ENCODE data around the gene DCAF8.

- no peak for TF ChIP-seq POLR2A (IDR thresholded peaks at IDR 0.05)
- TF ChIP-seq, protein P1, sequence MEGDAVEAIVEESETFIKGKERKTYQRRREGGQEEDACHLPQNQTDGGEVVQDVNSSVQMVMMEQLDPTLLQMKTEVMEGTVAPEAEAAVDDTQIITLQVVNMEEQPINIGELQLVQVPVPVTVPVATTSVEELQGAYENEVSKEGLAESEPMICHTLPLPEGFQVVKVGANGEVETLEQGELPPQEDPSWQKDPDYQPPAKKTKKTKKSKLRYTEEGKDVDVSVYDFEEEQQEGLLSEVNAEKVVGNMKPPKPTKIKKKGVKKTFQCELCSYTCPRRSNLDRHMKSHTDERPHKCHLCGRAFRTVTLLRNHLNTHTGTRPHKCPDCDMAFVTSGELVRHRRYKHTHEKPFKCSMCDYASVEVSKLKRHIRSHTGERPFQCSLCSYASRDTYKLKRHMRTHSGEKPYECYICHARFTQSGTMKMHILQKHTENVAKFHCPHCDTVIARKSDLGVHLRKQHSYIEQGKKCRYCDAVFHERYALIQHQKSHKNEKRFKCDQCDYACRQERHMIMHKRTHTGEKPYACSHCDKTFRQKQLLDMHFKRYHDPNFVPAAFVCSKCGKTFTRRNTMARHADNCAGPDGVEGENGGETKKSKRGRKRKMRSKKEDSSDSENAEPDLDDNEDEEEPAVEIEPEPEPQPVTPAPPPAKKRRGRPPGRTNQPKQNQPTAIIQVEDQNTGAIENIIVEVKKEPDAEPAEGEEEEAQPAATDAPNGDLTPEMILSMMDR (IDR thresholded peaks at IDR 0.05), result no peak
These were observed 8.7 kb upstream of the DCAF8 start for GRCh38 chr1:160271025-160271424.
